Right lung (tissue), 5 donors: ENCODE data around the gene RHOBTB1. TPM values are rescaled to one million over a fixed set of nuclear protein-coding genes. Genes with fewer than 3 reads are reported as not detected.
A peak's percentile ranks its signal among the peaks of the same experiment; 100 is the strongest.
"Not testable (repeated sequence)": the region's sequence is repeated elsewhere in the genome, so short reads cannot be mapped to it uniquely, and the experiment has no call there.

ENCODE experiments used
- DNase-seq, 2 donors: peaks; one replicate each; pipeline ENCODE4 v3.0.0-alpha.2; 2013
- polyA plus RNA-seq, 5 donors: library from polyadenylated mRNA; unstranded; fragments of 120-200 nt; gene quantifications; one replicate each; pipeline versions ENCODE4 v1.2.1 to v1.2.3, GENCODE V29; 2013; ENCODE audit warnings: inconsistent platforms in 1 of 5, low replicate concordance in 1 of 5; ENCODE audit not compliant: insufficient read length in 5 of 5, insufficient read depth in 1 of 5

Gene RHOBTB1
- polyA plus RNA-seq, 5 donors: 41.7 to 55.4 (median 49.5) TPM

- DNase-seq: no peak
Observed at GRCh38 chr10:60908896-60909295, 35.1 kb downstream of the RHOBTB1 start.

DNA sequence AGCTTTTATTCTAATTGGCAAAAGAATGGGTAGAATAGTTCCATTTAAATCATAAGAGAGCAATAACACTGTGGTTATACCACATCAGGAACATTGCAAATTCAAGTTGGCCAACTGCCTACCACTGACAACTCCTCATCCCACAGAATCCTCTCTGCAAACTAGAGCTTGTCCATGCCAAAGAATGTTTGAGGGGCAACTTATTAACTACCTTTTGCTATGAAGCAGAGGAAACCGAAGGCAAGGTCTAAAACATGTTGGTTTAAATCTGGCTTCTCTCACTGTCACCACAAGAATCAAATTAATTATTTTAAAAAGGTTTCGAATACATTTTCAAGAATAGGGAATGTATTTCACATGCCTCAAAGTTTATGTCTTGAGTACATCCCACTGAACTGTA is 36.0 kb downstream of the RHOBTB1 start:
- DNase-seq: peak; percentile 35 to 39

GRCh38 chr10:60907236-60907635 is 36.7 kb downstream of the RHOBTB1 start:
- no peak for DNase-seq

DNA sequence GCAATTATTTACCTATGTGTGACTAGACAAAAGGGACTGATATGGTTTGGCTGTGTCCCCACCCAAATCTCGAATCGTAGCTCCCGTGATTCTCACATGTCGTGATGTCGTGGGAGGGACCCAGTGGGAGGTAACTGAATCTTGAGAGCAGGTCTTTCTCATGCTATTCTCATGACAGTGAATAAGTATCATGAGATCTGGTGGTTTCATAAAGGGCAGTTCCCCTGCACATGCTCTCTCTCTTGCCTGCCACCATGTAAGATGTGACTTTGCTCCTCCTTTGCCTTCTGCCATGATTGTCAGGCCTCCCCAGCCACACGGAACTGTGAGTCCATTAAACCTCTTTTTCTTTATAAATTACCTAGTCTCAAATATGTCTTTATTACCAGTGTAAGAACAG is 37.2 kb downstream of the RHOBTB1 start:
- not testable (repeated sequence) for DNase-seq

GRCh38 chr10:60906411-60906810 is 37.6 kb downstream of the RHOBTB1 start:
- no peak for DNase-seq

DNA sequence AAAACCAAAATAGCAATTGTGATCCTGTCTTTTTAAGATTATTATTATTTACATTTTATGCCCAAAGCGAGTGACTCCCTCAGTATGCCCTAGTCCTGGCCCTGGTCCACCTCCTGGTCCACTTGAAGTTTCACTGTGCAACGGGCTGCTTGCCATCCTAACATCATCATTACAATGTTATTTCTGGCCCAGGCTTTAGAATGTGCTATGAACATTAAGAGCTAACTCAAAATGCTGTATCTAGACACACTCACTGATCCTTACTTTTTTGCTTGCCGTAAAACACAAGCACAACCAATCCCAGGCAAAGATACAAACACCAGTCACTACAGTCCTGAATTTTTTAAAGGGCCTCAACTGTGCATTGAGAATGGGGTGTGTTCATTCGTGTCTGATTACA is 38.4 kb downstream of the RHOBTB1 start:
- peak; percentile 27 to 38 for DNase-seq

DNA sequence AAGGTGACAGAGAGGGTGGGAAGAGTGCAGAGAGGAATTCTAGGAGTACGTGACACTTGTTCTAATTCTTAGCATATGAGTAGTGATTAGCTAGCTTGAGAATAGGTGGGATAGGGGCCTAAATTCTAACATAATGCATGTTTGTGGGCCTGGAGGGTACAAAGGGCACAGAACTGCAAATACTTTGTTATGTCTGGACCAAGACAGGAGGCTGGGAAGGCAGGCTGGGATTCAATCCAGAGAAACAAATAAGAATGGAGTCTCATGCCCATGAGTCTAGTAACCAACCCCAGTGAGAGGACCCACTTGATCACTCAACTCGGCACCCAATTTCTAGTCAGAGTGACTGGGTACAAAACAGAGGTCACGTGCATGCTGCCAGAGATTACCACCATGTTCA is 40.9 kb downstream of the RHOBTB1 start:
- no peak for DNase-seq

GRCh38 chr10:60901561-60902235 is 42.3 kb downstream of the RHOBTB1 start:
- DNase-seq: no peak

DNA sequence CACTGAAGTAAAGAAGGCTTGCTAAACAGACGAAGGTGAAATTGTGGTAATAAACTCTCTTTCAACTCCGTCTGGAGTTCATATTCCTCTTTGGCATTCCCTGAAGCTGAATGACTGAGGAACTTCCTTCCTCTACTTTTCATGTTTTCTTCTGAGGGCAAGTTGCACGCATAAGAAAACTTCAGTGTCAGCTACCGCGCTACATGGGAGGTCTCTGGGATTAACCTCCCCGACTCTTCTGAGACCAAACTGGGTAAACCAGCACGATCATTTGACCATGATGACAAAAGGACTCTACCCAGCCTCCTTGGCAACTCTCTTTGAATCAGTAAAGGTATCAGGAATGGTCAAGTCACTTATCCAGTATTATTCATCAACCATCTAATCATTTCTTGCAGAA is 44.7 kb downstream of the RHOBTB1 start:
- no peak for DNase-seq

GRCh38 chr10:60898321-60898720 is 45.7 kb downstream of the RHOBTB1 start:
- DNase-seq: no peak

- DNase-seq: no peak
Observed at GRCh38 chr10:60896810-60897209, 47.2 kb downstream of the RHOBTB1 start.

- DNase-seq: no peak
Observed at GRCh38 chr10:60896033-60896432, 48.0 kb downstream of the RHOBTB1 start.

DNA sequence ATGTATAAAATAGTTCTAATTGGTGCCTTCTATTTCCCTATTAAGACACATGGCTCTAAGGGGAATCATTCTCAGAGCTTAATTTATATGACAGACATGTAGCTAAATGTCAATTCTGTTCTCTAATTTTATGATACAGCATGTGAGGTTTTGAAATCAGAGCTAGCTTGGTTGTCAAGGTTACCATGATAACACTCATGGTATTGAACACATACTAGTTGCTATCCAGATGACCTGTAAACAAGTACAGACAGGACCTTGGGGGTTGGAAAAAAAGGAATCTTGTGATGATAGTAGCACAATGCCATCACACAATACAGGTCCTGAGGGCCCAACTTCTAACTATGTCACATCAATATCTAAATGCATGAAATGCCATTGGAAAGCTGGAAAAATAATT is 49.2 kb downstream of the RHOBTB1 start:
- no peak for DNase-seq

DNA sequence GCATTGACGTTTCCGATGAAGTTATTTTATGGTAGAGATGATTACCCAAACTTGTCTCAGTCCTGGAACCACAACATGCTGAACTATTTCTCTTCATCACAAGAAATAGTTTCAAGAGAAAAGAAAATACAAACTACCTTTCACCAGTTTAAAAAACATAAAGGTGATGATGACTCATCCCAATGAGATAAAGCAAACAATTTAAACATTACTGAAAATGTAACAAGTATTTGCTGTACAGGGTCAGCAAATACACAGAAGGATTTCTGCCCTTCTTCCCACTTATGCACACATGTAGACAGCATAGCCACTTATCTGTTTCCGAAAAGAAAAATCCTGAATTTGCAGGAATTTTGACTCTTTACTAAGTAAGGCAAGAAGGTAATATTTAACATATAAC is 50.8 kb downstream of the RHOBTB1 start:
- DNase-seq: no peak

DNA sequence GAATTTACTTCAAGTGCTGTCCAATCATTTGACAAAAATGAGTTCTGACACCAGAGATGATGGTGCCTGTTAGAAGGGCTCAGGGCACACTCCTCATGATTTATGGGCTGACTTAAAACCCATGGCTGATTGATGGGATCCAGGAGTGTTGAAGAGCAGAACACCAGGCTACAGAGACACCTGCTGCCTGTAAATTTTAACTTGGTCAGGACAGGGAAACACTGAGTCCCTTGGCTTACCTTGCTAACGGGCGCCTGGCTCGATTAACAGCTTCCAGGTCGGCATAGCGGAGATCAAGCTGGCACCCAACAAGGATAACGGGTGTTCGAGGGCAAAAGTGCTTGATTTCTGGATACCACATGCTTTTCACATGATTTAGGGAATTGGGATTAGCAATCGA is 51.4 kb downstream of the RHOBTB1 start:
- no peak for DNase-seq

DNA sequence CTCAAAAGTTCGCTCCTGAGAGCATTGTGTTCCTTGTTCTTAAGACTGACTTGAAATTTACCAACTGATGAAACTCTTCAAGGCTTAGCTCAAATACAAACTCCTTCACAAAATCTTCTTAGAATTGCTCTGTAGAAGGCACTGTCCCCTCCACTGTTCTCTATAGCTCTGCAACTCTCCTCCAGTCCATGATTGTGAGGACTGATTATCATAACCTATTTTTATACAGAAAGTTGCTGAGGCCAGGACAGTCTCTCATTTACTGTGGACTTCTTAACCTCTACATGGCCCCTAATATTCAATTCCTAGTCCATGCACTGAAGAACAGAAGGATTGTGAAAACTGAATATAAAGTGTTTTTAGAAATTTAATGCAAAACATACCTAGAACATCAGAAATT is 53.2 kb downstream of the RHOBTB1 start:
- DNase-seq: no peak

- DNase-seq: no peak
Observed at GRCh38 chr10:60883187-60883586, 60.8 kb downstream of the RHOBTB1 start.

DNA sequence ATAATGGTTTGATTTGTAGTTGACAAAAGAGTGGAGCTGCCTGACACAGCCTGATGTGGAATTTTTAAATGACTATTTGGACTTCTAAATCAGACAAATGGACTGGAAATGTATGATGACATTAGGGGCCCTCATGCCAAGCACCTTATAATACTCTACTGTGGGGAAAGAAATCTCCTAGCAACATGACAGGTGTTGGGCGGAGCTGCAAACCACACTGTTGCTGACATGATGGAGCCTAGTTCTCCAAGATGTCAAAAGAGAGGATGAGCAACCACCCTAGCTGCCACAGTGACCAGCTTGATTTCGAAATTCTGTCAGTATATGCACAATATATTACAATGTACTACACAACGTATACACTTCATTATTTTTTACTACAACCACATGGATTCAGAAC is 65.8 kb downstream of the RHOBTB1 start:
- no peak for DNase-seq

- DNase-seq: no peak
Observed at GRCh38 chr10:60877777-60878120, 66.2 kb downstream of the RHOBTB1 start.

DNA sequence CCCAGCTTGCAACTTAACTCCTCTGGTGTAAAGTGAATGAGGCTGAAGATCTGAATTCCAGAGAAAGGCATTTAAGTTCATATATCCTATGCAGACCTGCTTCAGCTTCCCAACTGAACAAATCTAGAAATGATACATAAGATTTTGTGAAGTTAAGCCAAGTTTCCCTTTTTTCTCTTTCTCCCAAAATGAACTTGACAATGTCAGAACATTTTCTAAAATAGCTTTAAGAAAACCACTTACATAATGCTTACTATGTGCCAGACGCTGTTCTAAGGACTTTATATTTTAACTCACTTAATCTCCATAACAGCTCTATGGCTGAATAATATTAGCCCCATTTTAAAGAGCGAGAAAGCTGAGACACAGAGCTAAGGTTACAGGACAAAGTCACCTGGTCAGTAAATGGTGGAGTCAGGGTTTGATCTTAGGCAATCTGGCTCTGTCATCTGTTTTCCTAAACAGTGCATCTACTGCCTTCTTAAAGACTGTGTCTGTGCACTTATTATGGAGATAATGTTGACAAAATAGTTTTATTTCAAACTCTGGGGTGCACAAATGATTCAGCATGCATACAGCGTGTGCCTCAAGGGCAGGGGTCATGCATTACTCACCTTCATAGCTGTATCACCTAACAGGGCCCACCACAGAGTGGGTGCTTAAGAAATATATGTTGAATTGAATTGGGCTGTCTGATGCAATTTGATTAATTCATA is 66.8 kb downstream of the RHOBTB1 start:
- DNase-seq: no peak

DNA sequence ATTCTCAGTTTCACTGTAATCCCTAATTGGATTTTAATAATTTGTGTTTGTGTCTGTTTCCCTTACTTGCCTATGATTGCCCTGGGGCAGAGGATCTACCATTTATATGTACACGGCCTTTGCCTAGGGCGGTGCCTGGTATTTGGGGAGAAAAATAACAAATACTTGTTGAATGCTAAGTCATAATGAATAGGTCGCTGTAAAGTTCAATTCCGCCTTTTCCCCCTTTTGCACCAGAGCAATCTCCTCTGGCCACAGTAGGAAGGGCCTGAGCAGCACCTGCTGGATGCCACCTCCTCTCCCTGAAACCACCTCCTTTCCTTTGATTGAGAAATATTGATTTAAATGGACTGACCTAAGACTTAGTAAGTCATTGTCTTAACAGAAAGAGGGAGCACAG is 70.2 kb downstream of the RHOBTB1 start:
- no peak for DNase-seq

GRCh38 chr10:60872451-60872850 is 71.5 kb downstream of the RHOBTB1 start:
- DNase-seq: no peak

DNA sequence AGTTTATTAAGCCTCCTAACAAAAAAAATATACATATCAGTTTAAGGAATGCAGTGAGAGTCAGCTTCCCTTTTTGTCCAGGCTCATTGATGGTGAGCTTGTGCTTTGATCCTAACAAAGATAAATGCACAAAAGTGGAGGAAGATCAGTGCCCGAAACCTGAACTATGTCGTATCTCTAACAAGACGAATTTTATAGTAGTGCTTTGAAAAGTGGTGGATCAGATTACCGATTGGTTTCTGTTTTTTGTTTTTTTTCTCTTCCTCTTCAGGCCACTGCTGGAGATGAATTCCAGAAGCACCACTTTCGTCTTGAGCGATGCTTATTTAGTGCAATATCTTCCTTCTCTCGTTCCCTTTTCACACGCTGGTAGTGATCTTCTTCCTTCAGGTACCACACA is 72.8 kb downstream of the RHOBTB1 start:
- DNase-seq: no peak

DNA sequence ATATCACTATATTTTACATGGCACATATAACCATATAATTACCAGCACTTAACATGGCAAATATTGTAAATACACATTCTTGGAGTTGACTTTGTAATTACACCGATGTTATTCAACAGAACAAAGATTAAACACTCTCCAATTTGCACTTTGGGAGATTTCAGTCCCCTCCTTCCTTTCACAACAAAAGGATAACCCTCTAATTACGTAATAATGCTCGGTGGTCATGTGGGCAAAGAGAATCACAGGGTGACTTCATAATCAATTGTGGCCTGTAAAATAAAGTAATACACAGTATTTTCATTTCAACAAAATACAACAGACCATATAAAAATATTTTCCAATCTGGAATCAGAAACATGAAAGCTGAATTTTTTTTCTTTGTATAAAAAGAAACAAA is 73.2 kb downstream of the RHOBTB1 start:
- DNase-seq: no peak
